ENCODE data around the gene KDM2B.

DNA sequence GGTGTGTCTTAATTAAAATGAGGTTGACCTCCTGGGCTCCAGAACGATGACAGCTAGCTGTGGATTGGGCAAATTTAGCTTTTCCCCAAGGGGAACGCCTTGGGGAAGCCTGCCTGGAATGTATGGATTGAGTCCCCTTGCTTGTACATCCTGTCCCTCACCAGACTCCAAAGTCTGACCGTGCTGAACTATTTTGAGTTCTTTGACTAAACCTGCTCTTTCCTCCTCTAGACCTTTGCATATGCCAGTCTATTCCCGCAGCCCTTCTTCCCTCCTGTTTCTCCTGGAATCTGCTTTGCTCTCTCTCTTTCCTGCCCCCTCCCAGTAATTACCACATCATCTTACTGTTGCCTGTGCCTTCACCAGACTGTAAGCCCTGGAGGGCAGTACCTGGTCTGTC lies 11.5 kb upstream of the KDM2B start:
- no peak for TF ChIP-seq MYC (IDR thresholded peaks at IDR 0.05; ENCODE audit: low read depth, low read length)
- TF ChIP-seq, protein P1, sequence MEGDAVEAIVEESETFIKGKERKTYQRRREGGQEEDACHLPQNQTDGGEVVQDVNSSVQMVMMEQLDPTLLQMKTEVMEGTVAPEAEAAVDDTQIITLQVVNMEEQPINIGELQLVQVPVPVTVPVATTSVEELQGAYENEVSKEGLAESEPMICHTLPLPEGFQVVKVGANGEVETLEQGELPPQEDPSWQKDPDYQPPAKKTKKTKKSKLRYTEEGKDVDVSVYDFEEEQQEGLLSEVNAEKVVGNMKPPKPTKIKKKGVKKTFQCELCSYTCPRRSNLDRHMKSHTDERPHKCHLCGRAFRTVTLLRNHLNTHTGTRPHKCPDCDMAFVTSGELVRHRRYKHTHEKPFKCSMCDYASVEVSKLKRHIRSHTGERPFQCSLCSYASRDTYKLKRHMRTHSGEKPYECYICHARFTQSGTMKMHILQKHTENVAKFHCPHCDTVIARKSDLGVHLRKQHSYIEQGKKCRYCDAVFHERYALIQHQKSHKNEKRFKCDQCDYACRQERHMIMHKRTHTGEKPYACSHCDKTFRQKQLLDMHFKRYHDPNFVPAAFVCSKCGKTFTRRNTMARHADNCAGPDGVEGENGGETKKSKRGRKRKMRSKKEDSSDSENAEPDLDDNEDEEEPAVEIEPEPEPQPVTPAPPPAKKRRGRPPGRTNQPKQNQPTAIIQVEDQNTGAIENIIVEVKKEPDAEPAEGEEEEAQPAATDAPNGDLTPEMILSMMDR (IDR thresholded peaks at IDR 0.05; ENCODE audit: low read depth, low read length): no peak
- no peak for TF ChIP-seq POLR2A (IDR thresholded peaks at IDR 0.05; ENCODE audit: extremely low read depth, insufficient read length)
- TF ChIP-seq, protein P2, sequence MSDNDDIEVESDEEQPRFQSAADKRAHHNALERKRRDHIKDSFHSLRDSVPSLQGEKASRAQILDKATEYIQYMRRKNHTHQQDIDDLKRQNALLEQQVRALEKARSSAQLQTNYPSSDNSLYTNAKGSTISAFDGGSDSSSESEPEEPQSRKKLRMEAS (IDR thresholded peaks at IDR 0.05; ENCODE audit: low read depth, low read length): no peak

Measured in NB4 (cell line).